Naive B cell (primary cell): Measurements from ENCODE around the gene RELN. TPM values are rescaled to one million over a fixed set of nuclear protein-coding genes. Genes with fewer than 3 reads are reported as not detected.

Experiments
- ATAC-seq, 2 donors: fragments of 150-1000 bp; cut with Tn5 transposase; 2 replicates each; pipeline ENCODE4 v1.10.0; 2021; ENCODE audit warnings: low read depth in 2 of 2, mild to moderate bottlenecking in 2 of 2, moderate library complexity in 2 of 2
- DNase-seq: peaks from one replicate; pipeline ENCODE4 v3.0.0; 2022
- H3K27ac Mint-ChIP-seq, 6 donors: one replicate each; pipeline ENCODE4 v1.8.0; 2020 to 2022; ENCODE audit warnings: mild to moderate bottlenecking in 6 of 6, mixed read lengths in 6 of 6, moderate library complexity in 5 of 6, inconsistent platforms in 2 of 6
- H3K27me3 Mint-ChIP-seq, 3 donors: one replicate each; pipeline ENCODE4 v1.8.0; 2021 to 2022; ENCODE audit warnings: mixed read lengths in 3 of 3, mild to moderate bottlenecking in 1 of 3
- H3K36me3 Mint-ChIP-seq, 2 donors: one replicate each; pipeline ENCODE4 v1.8.0; 2020 to 2022; ENCODE audit warnings: mixed read lengths in 2 of 2, inconsistent platforms in 1 of 2, mild to moderate bottlenecking in 1 of 2
- H3K4me1 Mint-ChIP-seq, 3 donors: one replicate each; pipeline ENCODE4 v1.8.0; 2020 to 2022; ENCODE audit warnings: mixed read lengths in 3 of 3, inconsistent platforms in 1 of 3, mild to moderate bottlenecking in 1 of 3, moderate library complexity in 1 of 3
- H3K4me3 Mint-ChIP-seq, 8 donors: one replicate each; pipeline ENCODE4 v1.8.0; 2020 to 2022; ENCODE audit warnings: mild to moderate bottlenecking in 8 of 8, mixed read lengths in 8 of 8, moderate library complexity in 8 of 8, inconsistent platforms in 2 of 8
- H3K9me3 Mint-ChIP-seq, 7 donors: one replicate each; pipeline ENCODE4 v1.8.0; 2020 to 2022; ENCODE audit warnings: mixed read lengths in 7 of 7, mild to moderate bottlenecking in 5 of 7, inconsistent platforms in 2 of 7, moderate library complexity in 1 of 7
- polyA plus RNA-seq, 6 donors: library from polyadenylated mRNA; unstranded; fragments of 300-500 nt; fragmentation: Illumina TruSeq; gene quantifications; one replicate each; pipeline ENCODE4 v1.2.3, GENCODE V29; 2021; ENCODE audit warnings: low read depth in 6 of 6

The RELN gene
- polyA plus RNA-seq, 6 donors from 2014 or later: not detected

- Mint-ChIP-seq H3K27ac (peak overlapping the region in 1 of 6 donors; percentile 33), H3K4me3 (no peak overlapping the region), H3K9me3 (peaks cover 0 to 1% (median 0%) of the 10 kb centered on the region in 7 donors), H3K27me3 (peaks cover 0 to 15% (median 0%) of the 10 kb centered on the region in 3 donors), H3K36me3 (no peaks in the 10 kb centered on the region), H3K4me1 (no peaks in the 10 kb centered on the region)
- DNase-seq: no peak
- ATAC-seq: no peak
Observed at GRCh38 chr7:104010052-104010909, 20.8 kb upstream of the RELN start.

- Mint-ChIP-seq H3K27me3 (peaks cover 0 to 21% (median under 1%) of the 10 kb centered on the region in 3 donors), H3K4me1 (no peaks in the 10 kb centered on the region), H3K27ac (no peak overlapping the region), H3K4me3 (no peak overlapping the region), H3K9me3 (peaks cover 0 to 5% (median 0%) of the 10 kb centered on the region in 7 donors), H3K36me3 (no peaks in the 10 kb centered on the region)
- DNase-seq: no peak
- no peak for ATAC-seq
Observed at GRCh38 chr7:104008107-104008506, 18.6 kb upstream of the RELN start.

GRCh38 chr7:104007614-104008013 is 18.2 kb upstream of the RELN start:
- ATAC-seq: no peak
- no peak overlapping the region for H3K27ac Mint-ChIP-seq
- H3K4me1 Mint-ChIP-seq: no peaks in the 10 kb centered on the region
- no peak overlapping the region for H3K4me3 Mint-ChIP-seq
- peaks cover 0 to 26% (median 4%) of the 10 kb centered on the region in 3 donors for H3K27me3 Mint-ChIP-seq
- no peak for DNase-seq
- H3K9me3 Mint-ChIP-seq: peaks cover 0 to 5% (median 0%) of the 10 kb centered on the region in 7 donors
- H3K36me3 Mint-ChIP-seq: no peaks in the 10 kb centered on the region

GRCh38 chr7:104005197-104005596 is 15.7 kb upstream of the RELN start:
- Mint-ChIP-seq H3K4me3 (no peak overlapping the region), H3K27me3 (peaks cover 0 to 17% (median 4%) of the 10 kb centered on the region in 3 donors), H3K9me3 (peaks cover 0 to 5% (median 0%) of the 10 kb centered on the region in 7 donors), H3K27ac (no peak overlapping the region), H3K4me1 (no peaks in the 10 kb centered on the region), H3K36me3 (no peaks in the 10 kb centered on the region)
- ATAC-seq (no peak), DNase-seq (no peak)

- Mint-ChIP-seq H3K4me3 (no peak overlapping the region), H3K4me1 (no peaks in the 10 kb centered on the region)
Observed at GRCh38 chr7:103996639-103997038, 7.2 kb upstream of the RELN start.

GRCh38 chr7:103996017-103996551 is 6.6 kb upstream of the RELN start:
- no peaks in the 10 kb centered on the region for H3K4me1 Mint-ChIP-seq

More at GRCh38 chr7:103996639-103997038, 7.2 kb upstream of the RELN start:
- H3K27me3 Mint-ChIP-seq: peaks cover 0 to 5% (median 0%) of the 10 kb centered on the region in 3 donors
- peaks cover 0 to 2% (median 0%) of the 10 kb centered on the region in 7 donors for H3K9me3 Mint-ChIP-seq
- ATAC-seq (no peak), DNase-seq (no peak)
- no peak overlapping the region for H3K27ac Mint-ChIP-seq
- H3K36me3 Mint-ChIP-seq: no peaks in the 10 kb centered on the region

GRCh38 chr7:103995554-103995953 is 6.1 kb upstream of the RELN start:
- H3K27ac Mint-ChIP-seq: no peak overlapping the region
- H3K27me3 Mint-ChIP-seq: peaks cover 4 to 10% (median 7%) of the 10 kb centered on the region in 3 donors
- peaks cover 0 to 2% (median 0%) of the 10 kb centered on the region in 7 donors for H3K9me3 Mint-ChIP-seq
- no peaks in the 10 kb centered on the region for H3K36me3 Mint-ChIP-seq
- H3K4me3 Mint-ChIP-seq: no peak overlapping the region
- H3K4me1 Mint-ChIP-seq: peaks cover 0 to 3% (median 2%) of the 10 kb centered on the region in 3 donors
- DNase-seq (no peak), ATAC-seq (no peak)

More at GRCh38 chr7:103996017-103996551, 6.6 kb upstream of the RELN start:
- peaks cover 0 to 5% (median 4%) of the 10 kb centered on the region in 3 donors for H3K27me3 Mint-ChIP-seq
- H3K4me3 Mint-ChIP-seq: no peak overlapping the region
- H3K27ac Mint-ChIP-seq: no peak overlapping the region
- DNase-seq: no peak
- H3K9me3 Mint-ChIP-seq: peaks cover 0 to 2% (median 0%) of the 10 kb centered on the region in 7 donors
- ATAC-seq: no peak
- no peaks in the 10 kb centered on the region for H3K36me3 Mint-ChIP-seq

GRCh38 chr7:103993551-103993950 is 4.1 kb upstream of the RELN start:
- peak overlapping the region in 1 of 8 donors; percentile 63 for H3K4me3 Mint-ChIP-seq
- no peak overlapping the region for H3K27ac Mint-ChIP-seq
- H3K27me3 Mint-ChIP-seq: peaks cover 14 to 19% (median 18%) of the 10 kb centered on the region in 3 donors
- peaks cover 5 to 10% (median 8%) of the 10 kb centered on the region in 3 donors for H3K4me1 Mint-ChIP-seq
- H3K36me3 Mint-ChIP-seq: no peaks in the 10 kb centered on the region
- DNase-seq: no peak
- H3K9me3 Mint-ChIP-seq: peaks cover 0 to 2% (median 0%) of the 10 kb centered on the region in 7 donors
- no peak for ATAC-seq

- Mint-ChIP-seq H3K4me1 (peaks cover 5 to 13% (median 13%) of the 10 kb centered on the region in 3 donors), H3K4me3 (no peak overlapping the region), H3K27me3 (peaks cover 31 to 34% (median 31%) of the 10 kb centered on the region in 3 donors), H3K36me3 (no peaks in the 10 kb centered on the region), H3K27ac (no peak overlapping the region), H3K9me3 (peaks cover 0 to 2% (median 0%) of the 10 kb centered on the region in 7 donors)
- DNase-seq: no peak
- no peak for ATAC-seq
Observed at GRCh38 chr7:103991406-103991805, 1.9 kb upstream of the RELN start.

- Mint-ChIP-seq H3K4me1 (peaks cover 5 to 13% (median 13%) of the 10 kb centered on the region in 3 donors), H3K36me3 (no peaks in the 10 kb centered on the region), H3K9me3 (peaks cover 0 to 3% (median 0%) of the 10 kb centered on the region in 7 donors), H3K27me3 (peaks cover 32 to 35% (median 34%) of the 10 kb centered on the region in 3 donors), H3K4me3 (peak overlapping the region in 1 of 8 donors; percentile 7), H3K27ac (no peak overlapping the region)
- ATAC-seq (no peak), DNase-seq (no peak)
Observed at GRCh38 chr7:103990991-103991390, 1.5 kb upstream of the RELN start.

- no peak for DNase-seq
- H3K36me3 Mint-ChIP-seq: no peaks in the 10 kb centered on the region
Observed at GRCh38 chr7:103989785-103990767, 618 bp upstream of the RELN start.

GRCh38 chr7:103988468-103989199 is 824 bp downstream of the RELN start:
- no peak for DNase-seq
- no peak for ATAC-seq
- H3K27ac Mint-ChIP-seq: no peak overlapping the region
- H3K36me3 Mint-ChIP-seq: no peaks in the 10 kb centered on the region
- H3K4me1 Mint-ChIP-seq: peaks cover 5 to 13% (median 13%) of the 10 kb centered on the region in 3 donors
- H3K9me3 Mint-ChIP-seq: peaks cover 0 to 3% (median 0%) of the 10 kb centered on the region in 7 donors
- H3K27me3 Mint-ChIP-seq: peaks cover 41 to 42% (median 42%) of the 10 kb centered on the region in 3 donors
- H3K4me3 Mint-ChIP-seq: peak overlapping the region; percentile 25 to 76 (median 54)

More at GRCh38 chr7:103989785-103990767, 618 bp upstream of the RELN start:
- Mint-ChIP-seq H3K27me3 (peaks cover 40 to 42% (median 40%) of the 10 kb centered on the region in 3 donors), H3K4me3 (peak overlapping the region in 7 of 8 donors; percentile 36 to 85 (median 59)), H3K9me3 (peaks cover 0 to 3% (median 0%) of the 10 kb centered on the region in 7 donors), H3K27ac (no peak overlapping the region), H3K4me1 (peaks cover 5 to 13% (median 13%) of the 10 kb centered on the region in 3 donors)
- no peak for ATAC-seq
